ENCODE data around the gene CHIT1.

Gene CHIT1

GRCh38 chr1:203175237-203175826 is 54.1 kb downstream of the CHIT1 start, which contains the start of gene MYBPH:
Gene MYBPH, minus strand, starts transcription at chr1:203175826. Its CDS starts 71 bp downstream, at chr1:203175755.
- DNase-seq (ENCODE audit: low read depth), result no peak

GRCh38 chr1:203174324-203174985 is 55.0 kb downstream of the CHIT1 start:
- no peak for DNase-seq (ENCODE audit: low read depth)

- DNase-seq (ENCODE audit: low read depth), result no peak
Measured at GRCh38 chr1:203173566-203173965, 55.9 kb downstream of the CHIT1 start.

GRCh38 chr1:203173011-203173555 is 56.4 kb downstream of the CHIT1 start:
- no peak for DNase-seq (ENCODE audit: low read depth)

- DNase-seq (ENCODE audit: low read depth), result peak; percentile 20
Measured at GRCh38 chr1:203172184-203173010, 57.1 kb downstream of the CHIT1 start.

GRCh38 chr1:203171341-203172183 is 57.9 kb downstream of the CHIT1 start:
- DNase-seq (ENCODE audit: low read depth), result no peak

- no peak for DNase-seq (ENCODE audit: low read depth)
Measured at GRCh38 chr1:203170625-203171330, 58.7 kb downstream of the CHIT1 start.

- DNase-seq (ENCODE audit: low read depth), result no peak
Measured at GRCh38 chr1:203169770-203170520, 59.5 kb downstream of the CHIT1 start.

- no peak for DNase-seq (ENCODE audit: low read depth)
Measured at GRCh38 chr1:203168991-203169390, 60.5 kb downstream of the CHIT1 start.

- DNase-seq (ENCODE audit: low read depth), result no peak
Measured at GRCh38 chr1:203168256-203168786, 61.2 kb downstream of the CHIT1 start.

GRCh38 chr1:203167913-203168200 is 61.6 kb downstream of the CHIT1 start:
- DNase-seq (ENCODE audit: low read depth), result no peak

- DNase-seq (ENCODE audit: low read depth), result no peak
Measured at GRCh38 chr1:203167026-203167912, 62.2 kb downstream of the CHIT1 start.

- DNase-seq (ENCODE audit: low read depth), result no peak
Measured at GRCh38 chr1:203166192-203166940, 63.1 kb downstream of the CHIT1 start.
